GM23338 (cell line): ENCODE measurements around the gene MRPS24.

Experiments used
- ETS1 ChIP-seq: IDR thresholded peaks from 2 replicates; pipeline ENCODE4 v1.6.1; 2016; ENCODE audit warnings: antibody characterized with exemption
- EZH2 ChIP-seq: fragments of 200-600 bp; sonication (generic); IDR thresholded peaks from one replicate; pipeline ENCODE4 v1.8.0; 2017; ENCODE audit warnings: antibody characterized with exemption, mild to moderate bottlenecking, low read depth; ENCODE audit not compliant: unreplicated experiment
- POLR2AphosphoS5 ChIP-seq: IDR thresholded peaks from 2 replicates; pipeline ENCODE4 v1.6.1; 2016; ENCODE audit warnings: antibody characterized with exemption, low read depth
- REST ChIP-seq: IDR thresholded peaks from one replicate; pipeline ENCODE4 v1.6.1; 2018; ENCODE audit warnings: antibody characterized with exemption; ENCODE audit not compliant: unreplicated experiment
- ZNF114 ChIP-seq: fragments of 250-450 bp; sonication (Bioruptor Pico); IDR thresholded peaks from 2 replicates; pipeline ENCODE4 v1.5.0; 2020; ENCODE audit warnings: mild to moderate bottlenecking, moderate library complexity

DNA sequence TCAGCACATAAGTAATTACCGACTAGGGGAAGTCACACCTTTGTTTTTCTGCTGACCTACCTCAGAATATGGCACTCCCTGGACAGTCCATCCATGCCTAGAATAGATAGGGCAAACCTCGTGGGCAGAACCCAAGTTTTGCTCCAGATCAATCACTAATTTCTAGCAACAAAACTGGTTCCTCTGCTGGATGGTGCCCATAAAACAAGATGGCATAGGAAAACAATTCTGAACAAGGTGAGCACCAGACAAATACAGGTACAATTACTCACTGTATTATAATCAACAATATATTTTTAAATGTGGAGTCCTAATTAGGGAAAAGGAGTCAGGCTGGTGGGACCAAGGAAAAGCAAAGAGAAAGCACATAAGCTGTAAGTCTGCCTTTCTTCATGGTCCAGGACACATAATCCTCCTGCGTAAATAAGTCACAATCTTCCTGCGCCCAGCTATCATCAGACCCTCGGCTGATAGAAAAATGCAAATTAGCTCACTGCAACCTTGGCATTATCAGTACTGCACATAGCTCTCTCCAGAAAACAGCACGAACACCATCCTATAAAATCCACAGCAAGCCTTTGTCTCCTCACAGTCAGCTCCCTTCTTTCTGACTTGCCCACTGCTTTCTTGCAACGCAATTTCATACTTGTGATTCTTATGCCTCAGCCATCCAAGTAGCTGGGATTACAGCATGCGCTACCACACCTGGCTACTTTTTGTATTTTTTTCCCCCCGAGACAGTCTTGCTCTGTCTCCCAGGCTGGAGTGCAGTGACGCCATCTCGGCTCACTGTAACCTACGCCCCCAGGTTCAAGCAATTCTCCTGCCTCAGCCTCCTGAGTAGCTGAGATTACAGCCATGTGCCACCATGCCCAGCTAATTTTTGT lies 22.0 kb upstream of the MRPS24 start:
- no peak for TF ChIP-seq ETS1
- no peak for TF ChIP-seq ZNF114 (CRISPR knock-in tag)
- no peak for TF ChIP-seq REST
- no peak for TF ChIP-seq EZH2
- TF ChIP-seq POLR2AphosphoS5: no peak
